Neural cell (in vitro differentiated cells): ENCODE results near the gene RAB40B.

Experiments used
- CTCF ChIP-seq: fragments of 450-650 bp; IDR thresholded peaks from 2 replicates; pipeline ENCODE4 v1.5.1; 2014; ENCODE audit warnings: antibody characterized with exemption, mild to moderate bottlenecking, moderate library complexity; ENCODE audit not compliant: poor library complexity, severe bottlenecking
- EP300 ChIP-seq: fragments of 450-650 bp; conservative IDR thresholded peaks from 2 replicates; pipeline ENCODE4 v1.6.1; 2014; ENCODE audit warnings: antibody characterized with exemption, mild to moderate bottlenecking, moderate library complexity; ENCODE audit not compliant: poor library complexity, severe bottlenecking
- MXI1 ChIP-seq: fragments of 450-650 bp; conservative IDR thresholded peaks from 2 replicates; pipeline ENCODE4 v1.6.1; 2014; ENCODE audit warnings: antibody characterized with exemption, mild to moderate bottlenecking; ENCODE audit not compliant: poor library complexity, severe bottlenecking
- POLR2AphosphoS5 ChIP-seq: IDR thresholded peaks from 2 replicates; pipeline ENCODE4 v1.6.1; 2012
- RAD21 ChIP-seq: fragments of 450-650 bp; conservative IDR thresholded peaks from 2 replicates; pipeline ENCODE4 v1.6.1; 2014; ENCODE audit warnings: antibody characterized with exemption, mild to moderate bottlenecking, moderate library complexity
- SMC3 ChIP-seq: fragments of 450-650 bp; conservative IDR thresholded peaks from 2 replicates; pipeline ENCODE4 v1.6.1; 2014; ENCODE audit warnings: antibody characterized with exemption, mild to moderate bottlenecking, moderate library complexity; ENCODE audit not compliant: poor library complexity
- TAF1 ChIP-seq: IDR thresholded peaks from 2 replicates; pipeline ENCODE4 v1.6.1; 2012; ENCODE audit warnings: low read depth
- TF ChIP-seq, protein P1 (sequence below): IDR thresholded peaks from 2 replicates; pipeline ENCODE4 v1.6.1; 2012; ENCODE audit warnings: borderline replicate concordance

DNA sequence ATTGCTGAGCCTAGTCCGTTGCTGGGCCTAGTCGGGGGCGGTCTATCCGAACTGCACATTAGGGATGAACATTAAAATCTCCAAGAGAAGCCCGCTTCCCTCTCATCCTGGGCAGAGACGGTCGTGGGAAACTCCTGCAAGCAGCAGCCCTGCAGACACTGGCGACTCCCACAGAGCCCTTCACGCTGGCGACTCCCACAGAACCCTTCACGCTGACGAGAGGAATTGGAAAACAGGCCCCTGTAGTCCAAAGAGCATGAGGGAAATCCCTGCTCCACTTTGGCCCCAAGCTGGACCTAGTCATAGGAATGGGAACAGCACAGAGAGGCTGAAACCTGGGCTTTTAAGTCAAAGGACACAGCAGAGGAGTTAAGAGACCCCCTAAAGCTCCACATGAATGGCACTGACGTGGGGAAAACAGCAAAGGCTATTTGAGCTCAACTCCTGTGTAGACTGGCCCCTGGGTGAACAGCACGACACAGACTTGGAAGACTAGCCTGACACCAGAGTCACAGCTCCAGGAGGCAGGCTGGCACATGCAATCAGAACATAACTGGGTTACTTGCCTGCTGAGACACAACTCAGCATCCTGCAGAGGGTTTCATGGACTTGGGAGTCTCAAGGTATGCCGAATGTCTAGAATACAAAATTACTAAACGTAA, 92.4 kb downstream of the RAB40B start:
- TF ChIP-seq CTCF (no peak), TAF1 (no peak), EP300 (no peak), RAD21 (no peak), POLR2AphosphoS5 (no peak), MXI1 (no peak), SMC3 (no peak)
- TF ChIP-seq, protein P1, sequence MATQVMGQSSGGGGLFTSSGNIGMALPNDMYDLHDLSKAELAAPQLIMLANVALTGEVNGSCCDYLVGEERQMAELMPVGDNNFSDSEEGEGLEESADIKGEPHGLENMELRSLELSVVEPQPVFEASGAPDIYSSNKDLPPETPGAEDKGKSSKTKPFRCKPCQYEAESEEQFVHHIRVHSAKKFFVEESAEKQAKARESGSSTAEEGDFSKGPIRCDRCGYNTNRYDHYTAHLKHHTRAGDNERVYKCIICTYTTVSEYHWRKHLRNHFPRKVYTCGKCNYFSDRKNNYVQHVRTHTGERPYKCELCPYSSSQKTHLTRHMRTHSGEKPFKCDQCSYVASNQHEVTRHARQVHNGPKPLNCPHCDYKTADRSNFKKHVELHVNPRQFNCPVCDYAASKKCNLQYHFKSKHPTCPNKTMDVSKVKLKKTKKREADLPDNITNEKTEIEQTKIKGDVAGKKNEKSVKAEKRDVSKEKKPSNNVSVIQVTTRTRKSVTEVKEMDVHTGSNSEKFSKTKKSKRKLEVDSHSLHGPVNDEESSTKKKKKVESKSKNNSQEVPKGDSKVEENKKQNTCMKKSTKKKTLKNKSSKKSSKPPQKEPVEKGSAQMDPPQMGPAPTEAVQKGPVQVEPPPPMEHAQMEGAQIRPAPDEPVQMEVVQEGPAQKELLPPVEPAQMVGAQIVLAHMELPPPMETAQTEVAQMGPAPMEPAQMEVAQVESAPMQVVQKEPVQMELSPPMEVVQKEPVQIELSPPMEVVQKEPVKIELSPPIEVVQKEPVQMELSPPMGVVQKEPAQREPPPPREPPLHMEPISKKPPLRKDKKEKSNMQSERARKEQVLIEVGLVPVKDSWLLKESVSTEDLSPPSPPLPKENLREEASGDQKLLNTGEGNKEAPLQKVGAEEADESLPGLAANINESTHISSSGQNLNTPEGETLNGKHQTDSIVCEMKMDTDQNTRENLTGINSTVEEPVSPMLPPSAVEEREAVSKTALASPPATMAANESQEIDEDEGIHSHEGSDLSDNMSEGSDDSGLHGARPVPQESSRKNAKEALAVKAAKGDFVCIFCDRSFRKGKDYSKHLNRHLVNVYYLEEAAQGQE = no peak
